Smooth muscle cell (in vitro differentiated cells): ENCODE results near the gene LMNTD1. TPM values are rescaled to one million over a fixed set of nuclear protein-coding genes. Genes with fewer than 3 reads are reported as not detected.

ENCODE experiments used
- DNase-seq: peaks from one replicate; lab custom pipeline; 2025; ENCODE audit not compliant: unreplicated experiment; lab: John Stamatoyannopoulos, UW
- H2AFZ ChIP-seq: fragments of 200-600 bp; sonication (generic); 2 replicates; pipeline ENCODE4 v1.6.0; 2016; ENCODE audit warnings: antibody characterized with exemption, low read depth, mild to moderate bottlenecking
- H3F3A ChIP-seq: fragments of 200-600 bp; sonication (generic); 2 replicates; pipeline ENCODE4 v1.6.0; 2017; ENCODE audit warnings: antibody characterized with exemption, low read depth
- H3K27ac ChIP-seq: fragments of 200-600 bp; sonication (generic); 2 replicates; pipeline ENCODE4 v1.5.1; 2016; ENCODE audit warnings: low read depth, mild to moderate bottlenecking
- H3K27me3 ChIP-seq: fragments of 200-600 bp; sonication (generic); 2 replicates; pipeline ENCODE4 v1.6.1; 2016; ENCODE audit warnings: low read depth, mild to moderate bottlenecking
- H3K36me3 ChIP-seq: fragments of 200-600 bp; sonication (generic); 2 replicates; pipeline ENCODE4 v1.5.1; 2016; ENCODE audit warnings: low read depth
- H3K4me1 ChIP-seq: fragments of 200-600 bp; sonication (generic); 2 replicates; pipeline ENCODE4 v1.5.1; 2016; ENCODE audit warnings: low read depth
- H3K4me2 ChIP-seq: fragments of 200-600 bp; sonication (generic); 2 replicates; pipeline ENCODE4 v1.6.0; 2016; ENCODE audit warnings: mild to moderate bottlenecking
- H3K4me3 ChIP-seq: fragments of 200-600 bp; sonication (generic); 2 replicates; pipeline ENCODE4 v1.5.1; 2016; ENCODE audit warnings: mild to moderate bottlenecking
- H3K79me2 ChIP-seq: fragments of 200-600 bp; sonication (generic); 2 replicates; pipeline ENCODE4 v1.6.0; 2016; ENCODE audit warnings: low read depth, mild to moderate bottlenecking
- H3K9ac ChIP-seq: fragments of 200-600 bp; sonication (generic); 2 replicates; pipeline ENCODE4 v1.6.0; 2016; ENCODE audit warnings: low read depth
- H3K9me3 ChIP-seq: fragments of 200-600 bp; sonication (generic); replicated peaks from 2 replicates; pipeline ENCODE4 v1.5.1; 2016; ENCODE audit warnings: low read depth
- H4K20me1 ChIP-seq: fragments of 200-600 bp; sonication (generic); 2 replicates; pipeline ENCODE4 v1.6.0; 2016; ENCODE audit warnings: low read depth
- WGBS: methylation state at CpG from one replicate; pipeline ENCODE4 v1.1.7; 2016; ENCODE audit warnings: low lambda C conversion rate; 5-methylcytosine and 5-hydroxymethylcytosine counted together
- polyA plus RNA-seq: library from polyadenylated mRNA; unstranded; fragments of >200 nt; fragmentation: Nextera tagmentation; extraction: Ambion mirVana; gene quantifications from 2 replicates; pipeline ENCODE4 v1.2.1, GENCODE V29; 2016
- total RNA-seq: library from RNA; depleted of rRNA; stranded (reverse); fragments of >200 nt; gene quantifications from 2 replicates; pipeline ENCODE4 v1.2.3, GENCODE V29; 2014
- TF ChIP-seq, protein P1 (sequence below): fragments of 200-600 bp; sonication (generic); IDR thresholded peaks from 2 replicates; pipeline ENCODE4 v1.5.1; 2017; ENCODE audit warnings: borderline replicate concordance, mild to moderate bottlenecking, antibody characterized with exemption; ENCODE audit not compliant: insufficient read depth, poor library complexity, severe bottlenecking

LMNTD1 gene
- total and polyA plus RNA-seq, 2 experiments from 2014 or later: not detected

DNA sequence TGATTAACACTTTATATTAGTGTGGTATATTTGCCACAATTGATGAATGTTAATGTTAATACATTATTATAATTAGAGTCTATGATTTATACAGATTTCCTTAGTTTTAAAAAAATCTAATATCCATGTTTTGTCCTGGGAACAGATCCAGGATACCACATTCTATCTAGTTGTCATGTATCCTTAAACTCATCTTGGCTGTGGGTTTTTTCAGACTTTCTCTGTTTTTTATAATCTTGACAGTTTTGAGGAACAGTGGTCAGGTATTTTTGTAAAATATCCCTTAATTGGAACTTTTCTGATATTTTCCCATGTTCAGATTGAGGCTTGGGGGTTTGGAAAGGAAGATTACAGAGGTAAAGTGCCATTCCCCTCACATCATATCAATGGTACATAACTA lies 104.1 kb downstream of the LMNTD1 start:
- Histone ChIP-seq H2AFZ (no peak overlapping the region), H3K79me2 (no peaks in the 10 kb centered on the region), H3K36me3 (no peaks in the 10 kb centered on the region), H3K4me2 (no peak overlapping the region), H3K9ac (no peak overlapping the region), H4K20me1 (no peaks in the 10 kb centered on the region), H3K27me3 (no peaks in the 10 kb centered on the region), H3K4me3 (no peak overlapping the region), H3K9me3 (no peaks in the 10 kb centered on the region), H3K4me1 (no peaks in the 10 kb centered on the region), H3F3A (no peaks in the 10 kb centered on the region), H3K27ac (no peak overlapping the region)
- TF ChIP-seq, protein P1, sequence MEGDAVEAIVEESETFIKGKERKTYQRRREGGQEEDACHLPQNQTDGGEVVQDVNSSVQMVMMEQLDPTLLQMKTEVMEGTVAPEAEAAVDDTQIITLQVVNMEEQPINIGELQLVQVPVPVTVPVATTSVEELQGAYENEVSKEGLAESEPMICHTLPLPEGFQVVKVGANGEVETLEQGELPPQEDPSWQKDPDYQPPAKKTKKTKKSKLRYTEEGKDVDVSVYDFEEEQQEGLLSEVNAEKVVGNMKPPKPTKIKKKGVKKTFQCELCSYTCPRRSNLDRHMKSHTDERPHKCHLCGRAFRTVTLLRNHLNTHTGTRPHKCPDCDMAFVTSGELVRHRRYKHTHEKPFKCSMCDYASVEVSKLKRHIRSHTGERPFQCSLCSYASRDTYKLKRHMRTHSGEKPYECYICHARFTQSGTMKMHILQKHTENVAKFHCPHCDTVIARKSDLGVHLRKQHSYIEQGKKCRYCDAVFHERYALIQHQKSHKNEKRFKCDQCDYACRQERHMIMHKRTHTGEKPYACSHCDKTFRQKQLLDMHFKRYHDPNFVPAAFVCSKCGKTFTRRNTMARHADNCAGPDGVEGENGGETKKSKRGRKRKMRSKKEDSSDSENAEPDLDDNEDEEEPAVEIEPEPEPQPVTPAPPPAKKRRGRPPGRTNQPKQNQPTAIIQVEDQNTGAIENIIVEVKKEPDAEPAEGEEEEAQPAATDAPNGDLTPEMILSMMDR: no peak
- DNase-seq: no peak

DNA sequence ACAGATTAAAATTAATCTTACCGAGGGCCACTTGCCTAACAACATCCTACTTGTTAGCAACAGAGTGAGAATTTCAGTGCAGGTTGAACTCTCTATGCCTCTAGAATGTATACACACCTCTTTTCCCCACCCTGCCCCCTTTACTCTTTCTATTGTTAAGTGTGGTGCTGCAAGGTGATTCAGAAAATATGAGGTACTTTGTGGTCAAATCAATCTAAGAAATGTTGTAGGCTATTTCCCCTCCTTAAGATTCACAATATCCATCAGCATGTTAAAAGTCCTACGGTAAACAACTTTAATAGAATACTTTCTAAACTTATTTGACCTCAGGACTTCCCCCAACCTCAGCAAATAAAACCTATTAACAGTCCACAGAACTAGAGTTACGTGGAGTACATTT lies 106.0 kb downstream of the LMNTD1 start:
- H3K4me2 ChIP-seq: no peak overlapping the region
- no peaks in the 10 kb centered on the region for H3K27me3 ChIP-seq
- 85% methylated on average over 3 of the region's 3 CpGs for WGBS
- no peak overlapping the region for H3K27ac ChIP-seq
- no peak overlapping the region for H3K9ac ChIP-seq
- TF ChIP-seq, protein P1: no peak
- H3K9me3 ChIP-seq: no peaks in the 10 kb centered on the region
- no peak for DNase-seq
- H3K4me3 ChIP-seq: no peak overlapping the region
- no peaks in the 10 kb centered on the region for H3F3A ChIP-seq
- H3K79me2 ChIP-seq: no peaks in the 10 kb centered on the region
- no peak overlapping the region for H2AFZ ChIP-seq
- no peaks in the 10 kb centered on the region for H3K36me3 ChIP-seq
- no peaks in the 10 kb centered on the region for H3K4me1 ChIP-seq
- no peaks in the 10 kb centered on the region for H4K20me1 ChIP-seq

DNA sequence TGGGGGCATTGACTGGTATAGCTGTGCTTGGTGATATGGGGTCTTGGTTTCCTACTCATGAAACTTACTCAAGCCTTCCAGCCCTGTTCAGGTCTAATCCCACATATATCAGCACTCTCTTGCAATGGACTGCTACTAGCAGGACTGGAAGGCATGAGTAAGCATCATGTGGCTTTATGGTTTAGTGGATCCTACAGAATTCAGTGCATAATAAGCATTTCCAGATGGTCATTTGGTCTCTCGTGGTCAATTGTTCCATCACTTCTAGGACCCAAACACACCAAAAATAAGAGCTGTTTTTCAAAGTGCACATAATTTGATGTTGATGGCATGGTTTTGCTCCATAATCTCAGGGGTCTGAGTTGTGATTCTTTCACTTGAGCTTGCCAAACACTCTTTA lies 114.4 kb downstream of the LMNTD1 start:
- WGBS: 41% methylated on average over 1 of the region's 1 CpG
- H3K36me3 ChIP-seq: no peaks in the 10 kb centered on the region
- no peak overlapping the region for H3K4me2 ChIP-seq
- no peaks in the 10 kb centered on the region for H3K4me1 ChIP-seq
- H3K9ac ChIP-seq: no peak overlapping the region
- no peak overlapping the region for H3K4me3 ChIP-seq
- DNase-seq: no peak
- no peaks in the 10 kb centered on the region for H3K79me2 ChIP-seq
- TF ChIP-seq, protein P1: no peak
- no peak overlapping the region for H3K27ac ChIP-seq
- H4K20me1 ChIP-seq: no peaks in the 10 kb centered on the region
- no peaks in the 10 kb centered on the region for H3F3A ChIP-seq
- H2AFZ ChIP-seq: no peak overlapping the region
- no peaks in the 10 kb centered on the region for H3K27me3 ChIP-seq
- H3K9me3 ChIP-seq: no peaks in the 10 kb centered on the region

DNA sequence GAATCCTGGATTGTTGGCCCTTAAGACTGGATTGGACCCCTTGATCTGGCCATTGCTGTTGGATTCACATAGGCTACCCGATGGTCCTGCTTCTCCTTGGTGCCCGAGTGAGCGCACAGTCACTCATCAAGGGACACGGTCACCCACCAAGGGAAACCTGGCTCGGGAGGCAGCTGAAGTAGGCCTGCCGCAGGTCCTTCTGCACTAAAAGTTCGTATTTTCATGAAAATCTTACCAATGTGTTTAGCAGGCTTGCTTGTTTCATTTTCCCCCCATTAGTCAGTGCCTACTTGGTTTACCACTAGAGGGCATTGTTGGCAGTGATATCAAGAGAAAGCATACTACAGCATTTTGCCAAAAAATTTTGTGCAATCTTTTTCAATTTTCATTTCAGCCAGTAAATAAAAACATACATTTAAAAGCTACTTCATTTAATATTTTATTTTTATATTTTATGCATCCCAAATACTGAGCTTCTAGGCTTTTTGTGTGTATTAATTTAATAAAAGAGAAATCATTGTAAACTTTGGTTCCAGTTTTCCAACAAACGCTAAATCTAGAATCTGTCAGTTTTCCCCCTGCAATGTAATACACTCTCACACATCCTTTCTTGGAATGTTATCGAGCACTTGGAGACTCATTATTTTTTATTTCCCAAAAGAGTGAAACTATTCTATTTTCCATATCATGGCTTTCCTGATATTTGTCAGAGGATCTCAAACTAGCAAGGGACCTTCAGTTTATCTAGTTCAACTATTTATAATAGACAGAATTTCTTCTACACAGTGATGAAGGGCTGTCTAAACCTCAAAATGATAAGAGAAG lies 116.7 kb downstream of the LMNTD1 start:
- Histone ChIP-seq H3F3A (no peaks in the 10 kb centered on the region), H3K4me3 (peak overlapping the region; percentile 12), H3K79me2 (no peaks in the 10 kb centered on the region), H3K27ac (no peak overlapping the region), H3K9ac (no peak overlapping the region), H4K20me1 (no peaks in the 10 kb centered on the region), H3K4me2 (peak overlapping the region; percentile 65), H2AFZ (peak overlapping the region; percentile 83), H3K36me3 (no peaks in the 10 kb centered on the region), H3K27me3 (no peaks in the 10 kb centered on the region), H3K4me1 (no peaks in the 10 kb centered on the region), H3K9me3 (no peaks in the 10 kb centered on the region)
- WGBS: 51% methylated on average over 9 of the region's 9 CpGs
- TF ChIP-seq, protein P1: peak; percentile 90
- no peak for DNase-seq
